Adrenal gland (tissue), 12 donors: ENCODE data around the gene JUND. TPM values are rescaled to one million over a fixed set of nuclear protein-coding genes. Genes with fewer than 3 reads are reported as not detected.

Source experiments
- DNase-seq, 7 donors: peaks; one replicate each; pipeline ENCODE4 v3.0.0-alpha.2; 2019 to 2020
- H3K27ac ChIP-seq, 5 donors: fragments of 200-600 bp; sonication (generic) in 4 of 5; 1 replicate in 3 of 5; 2 replicates in 2 of 5; pipeline versions ENCODE4 v1.5.1 to v1.8.0; 2016 to 2020; ENCODE audit warnings: mild to moderate bottlenecking in 1 of 5
- H3K27me3 ChIP-seq: fragments of 200-600 bp; 2 replicates; pipeline ENCODE4 v1.8.0; 2021
- H3K36me3 ChIP-seq, 2 donors: fragments of 200-600 bp; replicated peaks in 1 of 2; 1 replicate in 1 of 2; 2 replicates in 1 of 2; pipeline versions ENCODE4 v1.5.1 to v1.8.0; 2018 to 2022
- H3K4me1 ChIP-seq, 2 donors: fragments of 200-600 bp; replicated peaks in 1 of 2; 1 replicate in 1 of 2; 2 replicates in 1 of 2; pipeline versions ENCODE4 v1.5.1 to v1.8.0; 2018 to 2021
- H3K4me3 ChIP-seq, 4 donors: fragments of 200-600 bp; sonication (generic) in 3 of 4; one replicate each; pipeline ENCODE4 v1.5.1; 2016 to 2018
- H3K9me3 ChIP-seq, 3 donors: fragments of 200-600 bp; sonication (generic) in 1 of 3; replicated peaks in 1 of 3; 1 replicate in 2 of 3; 2 replicates in 1 of 3; pipeline versions ENCODE4 v1.5.1 to v1.8.0; 2016 to 2021
- CTCF ChIP-seq, 6 experiments: fragments of 450-650 bp in 4 of 6; fragments of 200-600 bp in 2 of 6; sonication (generic) in 1 of 6; IDR thresholded peaks; 1 replicate in 5 of 6; 2 replicates in 1 of 6; pipeline versions ENCODE4 v1.5.1 to v1.8.0; 2016 to 2021; ENCODE audit warnings: antibody characterized with exemption in 6 of 6, mild to moderate bottlenecking in 2 of 6, moderate library complexity in 1 of 6
- POLR2A ChIP-seq, 2 donors: fragments of 450-650 bp; IDR thresholded peaks; one replicate each; pipeline ENCODE4 v1.6.1; 2017; ENCODE audit warnings: antibody characterized with exemption in 2 of 2, mild to moderate bottlenecking in 2 of 2, moderate library complexity in 1 of 2
- WGBS, 4 donors: extraction: QIAGEN DNeasy Blood & Tissue Kit in 2 of 4; methylation state at CpG; one replicate each; pipeline versions ENCODE4 v1.1.5 to v1.1.7; 2013 to 2017; 5-methylcytosine and 5-hydroxymethylcytosine counted together
- intact Hi-C, 2 donors: fragments of 100-400 bp; cut with DNase I; formaldehyde crosslinking; loops; one replicate each; pipeline versions ENCODE4 v1.14.1 to v1.15.0; 2022 to 2023
- polyA plus RNA-seq, 3 donors: library from polyadenylated mRNA; stranded (reverse); fragments of 200-250 nt in 2 of 3; fragments of 350-450 nt in 1 of 3; fragmentation: Illumina TruSeq in 1 of 3; extraction: RNeasy Lipid Tissue Mini Kit (QIAGEN cat#74804) in 1 of 3; gene quantifications; one replicate each; pipeline ENCODE4 v1.2.3, GENCODE V29; 2013 to 2014
- total RNA-seq, 9 donors: library from RNA; depleted of rRNA in 4 of 9; stranded (reverse); fragments of >200 nt in 4 of 9; fragments of 120-200 nt in 1 of 9; fragmentation: NEBNext Ultra II Directional in 1 of 9; extraction: Animal tissue kit (Norgen Biotek cat#: 25700) in 1 of 9; gene quantifications; one replicate each; pipeline versions ENCODE4 v1.1.0 to v1.2.4, GENCODE V29; 2013 to 2023
- donor health status: healthy with polysubstance abuse.
- donor health status: Bipolar disorder and iron deficiency.
- donor health status: DM: yes; HTN: yes; CAD: no.
- donor health status: DM: no; HTN: no; CAD: no.
- donor health status: DM: no; HTN: no; CAD: no.
- donor health status: DM: yes; HTN: yes; CAD: no.

JUND gene
- total and polyA plus RNA-seq, 12 donors: 35.9 to 533 (median 242) TPM

- H3K4me1 ChIP-seq: peaks cover 10 to 18% of the 10 kb centered on the region in 2 donors
- H3K27me3 ChIP-seq: no peaks in the 10 kb centered on the region
- peaks cover 0 to 20% of the 10 kb centered on the region in 2 donors for H3K36me3 ChIP-seq
- no peak for DNase-seq
- H3K9me3 ChIP-seq: no peaks in the 10 kb centered on the region
- intact Hi-C loops: no loop called here
- H3K27ac ChIP-seq: no peak overlapping the region
- WGBS, 4 donors: 92 to 100% (median 96%) methylated on average over 2 of the region's 2 CpGs
- H3K4me3 ChIP-seq: no peak overlapping the region
- TF ChIP-seq POLR2A (IDR thresholded peaks at IDR 0.05): no peak
- TF ChIP-seq CTCF (IDR thresholded peaks at IDR 0.05): no peak
Measured at GRCh38 chr19:18261474-18261873, 19.9 kb downstream of the JUND start.

- TF ChIP-seq CTCF (IDR thresholded peaks at IDR 0.05): no peak
- TF ChIP-seq POLR2A (IDR thresholded peaks at IDR 0.05): no peak
- peaks cover 0 to 4% of the 10 kb centered on the region in 2 donors for H3K36me3 ChIP-seq
- intact Hi-C loops: loop anchor here in 1 of 2 donors (5.0 kb wide), 1 partner anchor 43 kb away; no protein-coding TSS in a partner anchor
- no peak overlapping the region for H3K27ac ChIP-seq
- H3K4me1 ChIP-seq: peaks cover 6 to 14% of the 10 kb centered on the region in 2 donors
- H3K4me3 ChIP-seq: no peak overlapping the region
- H3K27me3 ChIP-seq: no peaks in the 10 kb centered on the region
- H3K9me3 ChIP-seq: no peaks in the 10 kb centered on the region
- WGBS, 4 donors: 86 to 95% (median 90%) methylated on average over 3 to 4 of the region's 4 CpGs
- DNase-seq: no peak
Measured at GRCh38 chr19:18259893-18260292, 21.5 kb downstream of the JUND start.

GRCh38 chr19:18257503-18258470 lies 23.6 kb downstream of the JUND start:
- TF ChIP-seq POLR2A (IDR thresholded peaks at IDR 0.05): no peak
- TF ChIP-seq CTCF (IDR thresholded peaks at IDR 0.05): no peak
- WGBS, 4 donors: 90 to 94% (median 93%) methylated on average over 18 to 55 of the region's 55 CpGs
- Histone ChIP-seq H3K27ac (no peak overlapping the region), H3K4me1 (peaks cover 0 to under 1% of the 10 kb centered on the region in 2 donors), H3K4me3 (no peak overlapping the region), H3K36me3 (no peaks in the 10 kb centered on the region), H3K27me3 (no peaks in the 10 kb centered on the region), H3K9me3 (no peaks in the 10 kb centered on the region)
- intact Hi-C loops: loop anchor here in 1 of 2 donors (5.0 kb wide), 1 partner anchor 40 kb away; no protein-coding TSS in a partner anchor
- DNase-seq: no peak
